ENCODE data around the gene NDUFA8.
A peak's percentile ranks its signal among the peaks of the same experiment; 100 is the strongest.

NDUFA8 gene

DNA sequence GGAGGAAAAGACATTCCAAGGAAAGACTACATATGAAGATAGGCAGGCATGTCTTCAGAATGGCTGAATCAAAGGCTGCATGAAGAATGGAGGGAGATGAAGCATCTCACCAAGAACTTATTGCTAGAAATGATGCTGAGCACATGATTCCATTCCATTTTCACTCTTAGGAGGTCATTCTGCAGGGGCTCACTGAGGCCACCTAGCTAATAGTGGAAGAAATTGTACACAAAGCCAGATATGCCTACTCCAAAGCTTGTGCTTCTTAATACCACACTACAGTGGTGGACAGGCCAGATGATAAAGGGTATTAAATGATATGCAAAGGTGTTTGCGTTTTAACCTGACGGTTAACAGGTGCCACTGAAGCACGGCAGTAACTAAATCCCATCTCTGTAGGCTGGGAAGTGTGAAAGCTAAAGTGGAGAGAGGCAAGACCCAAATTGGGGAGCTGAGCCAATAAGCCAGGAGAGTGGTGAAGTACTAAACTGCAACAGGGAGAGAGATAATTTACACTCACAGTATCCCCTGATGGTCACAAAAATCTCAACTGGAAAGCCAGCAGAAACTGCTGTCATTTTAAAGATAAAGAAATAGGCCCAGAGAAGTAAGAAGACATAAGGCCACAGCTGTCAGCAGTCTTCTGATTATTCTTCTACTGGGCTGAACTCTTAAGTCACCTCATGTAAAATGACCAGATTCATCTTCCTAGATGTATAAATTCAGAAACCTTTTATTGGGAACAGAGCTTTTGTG, 14.6 kb downstream of the NDUFA8 start:
- TF ChIP-seq RAD21 (IDR thresholded peaks at IDR 0.05; ENCODE audit: low read depth), result 0 out of 2 replicates have a peak, but pooled peaks have one; percentile 14
- TF ChIP-seq ZBTB7A (IDR thresholded peaks at IDR 0.05; ENCODE audit: low read depth), result no peak
- TF ChIP-seq, protein P1, sequence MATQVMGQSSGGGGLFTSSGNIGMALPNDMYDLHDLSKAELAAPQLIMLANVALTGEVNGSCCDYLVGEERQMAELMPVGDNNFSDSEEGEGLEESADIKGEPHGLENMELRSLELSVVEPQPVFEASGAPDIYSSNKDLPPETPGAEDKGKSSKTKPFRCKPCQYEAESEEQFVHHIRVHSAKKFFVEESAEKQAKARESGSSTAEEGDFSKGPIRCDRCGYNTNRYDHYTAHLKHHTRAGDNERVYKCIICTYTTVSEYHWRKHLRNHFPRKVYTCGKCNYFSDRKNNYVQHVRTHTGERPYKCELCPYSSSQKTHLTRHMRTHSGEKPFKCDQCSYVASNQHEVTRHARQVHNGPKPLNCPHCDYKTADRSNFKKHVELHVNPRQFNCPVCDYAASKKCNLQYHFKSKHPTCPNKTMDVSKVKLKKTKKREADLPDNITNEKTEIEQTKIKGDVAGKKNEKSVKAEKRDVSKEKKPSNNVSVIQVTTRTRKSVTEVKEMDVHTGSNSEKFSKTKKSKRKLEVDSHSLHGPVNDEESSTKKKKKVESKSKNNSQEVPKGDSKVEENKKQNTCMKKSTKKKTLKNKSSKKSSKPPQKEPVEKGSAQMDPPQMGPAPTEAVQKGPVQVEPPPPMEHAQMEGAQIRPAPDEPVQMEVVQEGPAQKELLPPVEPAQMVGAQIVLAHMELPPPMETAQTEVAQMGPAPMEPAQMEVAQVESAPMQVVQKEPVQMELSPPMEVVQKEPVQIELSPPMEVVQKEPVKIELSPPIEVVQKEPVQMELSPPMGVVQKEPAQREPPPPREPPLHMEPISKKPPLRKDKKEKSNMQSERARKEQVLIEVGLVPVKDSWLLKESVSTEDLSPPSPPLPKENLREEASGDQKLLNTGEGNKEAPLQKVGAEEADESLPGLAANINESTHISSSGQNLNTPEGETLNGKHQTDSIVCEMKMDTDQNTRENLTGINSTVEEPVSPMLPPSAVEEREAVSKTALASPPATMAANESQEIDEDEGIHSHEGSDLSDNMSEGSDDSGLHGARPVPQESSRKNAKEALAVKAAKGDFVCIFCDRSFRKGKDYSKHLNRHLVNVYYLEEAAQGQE (IDR thresholded peaks at IDR 0.05; ENCODE audit: low read depth), result no peak
- TF ChIP-seq, protein P2, sequence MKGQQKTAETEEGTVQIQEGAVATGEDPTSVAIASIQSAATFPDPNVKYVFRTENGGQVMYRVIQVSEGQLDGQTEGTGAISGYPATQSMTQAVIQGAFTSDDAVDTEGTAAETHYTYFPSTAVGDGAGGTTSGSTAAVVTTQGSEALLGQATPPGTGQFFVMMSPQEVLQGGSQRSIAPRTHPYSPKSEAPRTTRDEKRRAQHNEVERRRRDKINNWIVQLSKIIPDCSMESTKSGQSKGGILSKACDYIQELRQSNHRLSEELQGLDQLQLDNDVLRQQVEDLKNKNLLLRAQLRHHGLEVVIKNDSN (IDR thresholded peaks at IDR 0.05), result no peak
- no peak for TF ChIP-seq YY1 (IDR thresholded peaks at IDR 0.05; ENCODE audit: low read depth)
- no peak for TF ChIP-seq EP300 (IDR thresholded peaks at IDR 0.05; ENCODE audit: borderline replicate concordance)
- TF ChIP-seq NFIC (IDR thresholded peaks at IDR 0.05), result no peak
- no peak for TF ChIP-seq CREB1 (IDR thresholded peaks at IDR 0.05; ENCODE audit: low read depth)
- no peak for TF ChIP-seq EGR1 (IDR thresholded peaks at IDR 0.05)

DNA sequence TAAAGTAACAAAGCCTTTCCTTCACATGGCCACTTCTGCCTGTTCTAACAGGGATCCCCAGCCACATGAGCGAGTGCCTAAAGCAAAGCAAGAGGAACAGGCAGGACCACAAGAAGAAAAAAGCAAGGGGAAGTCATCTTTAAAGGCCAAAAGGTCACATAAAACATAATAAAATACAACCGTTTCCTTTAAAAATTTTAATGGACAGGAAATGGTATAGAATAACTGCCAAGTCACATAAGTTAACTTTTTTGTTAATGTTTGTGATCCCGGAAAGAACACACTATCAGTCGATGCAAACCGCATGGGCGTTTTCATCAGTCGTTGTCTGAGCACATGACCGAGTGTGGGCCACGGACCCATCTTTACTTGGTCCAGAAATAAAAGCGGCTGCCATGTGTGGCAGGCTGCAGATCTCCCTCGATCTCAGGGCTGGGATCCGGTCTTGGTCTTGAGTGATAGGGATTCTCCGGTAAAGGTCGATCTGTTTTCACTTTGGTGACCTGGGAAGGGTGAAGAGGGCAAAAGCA, 15.6 kb downstream of the NDUFA8 start:
- TF ChIP-seq, protein P2 (IDR thresholded peaks at IDR 0.05), result no peak
- TF ChIP-seq FOXM1 (IDR thresholded peaks at IDR 0.05; ENCODE audit: borderline replicate concordance, low read depth) (no peak), ZBTB7A (IDR thresholded peaks at IDR 0.05; ENCODE audit: low read depth) (no peak)

DNA sequence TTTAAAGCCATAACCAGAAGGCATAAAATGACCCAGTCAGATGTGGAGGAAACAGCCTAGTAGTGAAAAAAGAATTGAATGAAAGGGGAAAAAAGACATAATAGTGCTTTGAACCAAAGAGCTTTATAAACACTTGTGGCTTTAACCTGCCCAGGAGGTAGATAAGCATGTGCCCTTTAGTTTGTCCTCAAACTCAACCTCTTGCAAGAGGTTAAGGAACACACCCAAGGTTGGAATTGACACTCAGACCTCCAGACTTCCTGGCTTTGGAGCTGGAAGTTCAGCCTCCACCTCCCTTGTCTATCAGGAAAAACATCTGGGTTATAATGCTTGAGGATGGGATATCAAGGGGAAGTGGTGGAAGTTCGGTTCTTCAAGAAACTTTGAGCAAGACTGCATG, 16.3 kb downstream of the NDUFA8 start:
- no peak for TF ChIP-seq NFIC (IDR thresholded peaks at IDR 0.05)
- no peak for TF ChIP-seq TEAD4 (IDR thresholded peaks at IDR 0.05)
- TF ChIP-seq, protein P3, sequence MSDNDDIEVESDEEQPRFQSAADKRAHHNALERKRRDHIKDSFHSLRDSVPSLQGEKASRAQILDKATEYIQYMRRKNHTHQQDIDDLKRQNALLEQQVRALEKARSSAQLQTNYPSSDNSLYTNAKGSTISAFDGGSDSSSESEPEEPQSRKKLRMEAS (IDR thresholded peaks at IDR 0.05), result no peak
- TF ChIP-seq, protein P2 (IDR thresholded peaks at IDR 0.05), result no peak
- TF ChIP-seq EP300 (IDR thresholded peaks at IDR 0.05; ENCODE audit: borderline replicate concordance), result no peak
- no peak for TF ChIP-seq FOXM1 (IDR thresholded peaks at IDR 0.05; ENCODE audit: borderline replicate concordance, low read depth)
- TF ChIP-seq EGR1 (IDR thresholded peaks at IDR 0.05), result no peak
- TF ChIP-seq, protein P1 (IDR thresholded peaks at IDR 0.05; ENCODE audit: low read depth), result no peak
- TF ChIP-seq TAF1 (IDR thresholded peaks at IDR 0.05; ENCODE audit: low read depth), result no peak
- no peak for TF ChIP-seq ZBTB7A (IDR thresholded peaks at IDR 0.05; ENCODE audit: low read depth)
- TF ChIP-seq CREB1 (IDR thresholded peaks at IDR 0.05; ENCODE audit: low read depth), result no peak
- TF ChIP-seq RAD21 (IDR thresholded peaks at IDR 0.05; ENCODE audit: low read depth), result no peak
- TF ChIP-seq YY1 (IDR thresholded peaks at IDR 0.05; ENCODE audit: low read depth), result no peak
- TF ChIP-seq CEBPB (IDR thresholded peaks at IDR 0.05), result no peak
- no peak for TF ChIP-seq TCF12 (IDR thresholded peaks at IDR 0.05; ENCODE audit: low read depth)

DNA sequence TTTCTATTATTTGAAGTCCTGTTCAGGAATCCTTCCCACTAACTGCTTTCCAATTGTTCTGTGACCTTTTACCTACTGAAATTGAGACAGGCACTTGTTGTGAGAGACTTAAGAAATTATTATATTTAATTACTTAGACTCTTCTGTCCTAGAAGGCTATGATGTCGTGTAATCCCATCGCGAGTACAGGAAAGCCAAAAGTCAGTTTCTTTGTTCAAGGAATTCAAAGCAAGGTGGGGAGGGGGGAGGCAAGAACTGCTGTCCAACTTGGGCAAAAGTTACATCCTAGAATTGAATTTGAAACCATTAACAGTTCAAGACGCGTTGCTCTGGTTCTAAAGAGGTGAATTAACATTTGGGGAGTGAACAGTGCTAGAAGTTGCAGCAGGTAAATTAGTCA, 17.9 kb downstream of the NDUFA8 start:
- TF ChIP-seq EGR1 (IDR thresholded peaks at IDR 0.05) (no peak), TAF1 (IDR thresholded peaks at IDR 0.05; ENCODE audit: low read depth) (no peak), RAD21 (IDR thresholded peaks at IDR 0.05; ENCODE audit: low read depth) (no peak), CREB1 (IDR thresholded peaks at IDR 0.05; ENCODE audit: low read depth) (no peak), NFIC (IDR thresholded peaks at IDR 0.05) (no peak), TEAD4 (IDR thresholded peaks at IDR 0.05) (no peak), YY1 (IDR thresholded peaks at IDR 0.05; ENCODE audit: low read depth) (no peak), TCF12 (IDR thresholded peaks at IDR 0.05; ENCODE audit: low read depth) (no peak), CEBPB (IDR thresholded peaks at IDR 0.05) (no peak), ZBTB7A (IDR thresholded peaks at IDR 0.05; ENCODE audit: low read depth) (no peak), FOXM1 (IDR thresholded peaks at IDR 0.05; ENCODE audit: borderline replicate concordance, low read depth) (no peak)
- TF ChIP-seq, protein P2 (IDR thresholded peaks at IDR 0.05), result no peak
- TF ChIP-seq, protein P1 (IDR thresholded peaks at IDR 0.05; ENCODE audit: low read depth), result no peak
- TF ChIP-seq, protein P3 (IDR thresholded peaks at IDR 0.05), result no peak

All from Ishikawa (cell line).